ENCODE results near the gene KCND3.

The KCND3 gene

GRCh38 chr1:111992476-111992875, 3.0 kb upstream of the KCND3 start:
- H3K4me2 ChIP-seq (ENCODE audit: low read length) = no peak overlapping the region
- 0 out of 2 replicates have a peak, but pooled peaks cover 3% of the 10 kb centered on the region for H3K27me3 ChIP-seq (ENCODE audit: insufficient read depth, low read length)

GRCh38 chr1:111990878-111991718, 1.6 kb upstream of the KCND3 start:
- H3K27ac ChIP-seq (ENCODE audit: low read depth, low read length, poor library complexity, severe bottlenecking) = no peak overlapping the region
- H3K4me3 ChIP-seq (ENCODE audit: low read depth, low read length, poor library complexity, severe bottlenecking) = no peak overlapping the region
- no peak overlapping the region for H3K9ac ChIP-seq (ENCODE audit: low read length)
- no peaks in the 10 kb centered on the region for H3K36me3 ChIP-seq (ENCODE audit: insufficient read depth, low read length)
- no peaks in the 10 kb centered on the region for H3K9me3 ChIP-seq (ENCODE audit: low read length)
- no peaks in the 10 kb centered on the region for H3F3A ChIP-seq (ENCODE audit: insufficient read depth, low read length)
- H3K79me2 ChIP-seq (ENCODE audit: insufficient read depth, low read length) = no peaks in the 10 kb centered on the region
- TF ChIP-seq EZH2 (IDR thresholded peaks at IDR 0.05; ENCODE audit: borderline replicate concordance, low read length) (no peak), CTCF (IDR thresholded peaks at IDR 0.05; ENCODE audit: low read length) (no peak)
- no peak overlapping the region for H3K4me2 ChIP-seq (ENCODE audit: low read length)
- H3K27me3 ChIP-seq (ENCODE audit: insufficient read depth, low read length) = 0 out of 2 replicates have a peak, but pooled peaks cover 3% of the 10 kb centered on the region
- H4K20me1 ChIP-seq (ENCODE audit: insufficient read depth, low read length) = no peaks in the 10 kb centered on the region
- H3K9me2 ChIP-seq (ENCODE audit: low read depth, low read length) = no peaks in the 10 kb centered on the region
- H2AFZ ChIP-seq (ENCODE audit: low read length) = no peak overlapping the region
- H3K4me1 ChIP-seq (ENCODE audit: insufficient read depth, low read length, severe bottlenecking) = no peaks in the 10 kb centered on the region

More at GRCh38 chr1:111992476-111992875, 3.0 kb upstream of the KCND3 start:
- Histone ChIP-seq H3K4me1 (ENCODE audit: insufficient read depth, low read length, severe bottlenecking) (no peaks in the 10 kb centered on the region), H3K36me3 (ENCODE audit: insufficient read depth, low read length) (no peaks in the 10 kb centered on the region), H3K79me2 (ENCODE audit: insufficient read depth, low read length) (no peaks in the 10 kb centered on the region), H4K20me1 (ENCODE audit: insufficient read depth, low read length) (no peaks in the 10 kb centered on the region), H2AFZ (ENCODE audit: low read length) (no peak overlapping the region), H3K4me3 (ENCODE audit: low read depth, low read length, poor library complexity, severe bottlenecking) (no peak overlapping the region), H3F3A (ENCODE audit: insufficient read depth, low read length) (no peaks in the 10 kb centered on the region), H3K9me3 (ENCODE audit: low read length) (no peaks in the 10 kb centered on the region), H3K9me2 (ENCODE audit: low read depth, low read length) (no peaks in the 10 kb centered on the region), H3K27ac (ENCODE audit: low read depth, low read length, poor library complexity, severe bottlenecking) (no peak overlapping the region), H3K9ac (ENCODE audit: low read length) (no peak overlapping the region)
- TF ChIP-seq EZH2 (IDR thresholded peaks at IDR 0.05; ENCODE audit: borderline replicate concordance, low read length) (no peak), CTCF (IDR thresholded peaks at IDR 0.05; ENCODE audit: low read length) (no peak)

GRCh38 chr1:111990026-111990877, 784 bp upstream of the KCND3 start:
- Histone ChIP-seq H3K4me3 (ENCODE audit: low read depth, low read length, poor library complexity, severe bottlenecking) (no peak overlapping the region), H3K4me2 (ENCODE audit: low read length) (no peak overlapping the region), H3K27ac (ENCODE audit: low read depth, low read length, poor library complexity, severe bottlenecking) (no peak overlapping the region), H3K9me2 (ENCODE audit: low read depth, low read length) (no peaks in the 10 kb centered on the region), H3K36me3 (ENCODE audit: insufficient read depth, low read length) (no peaks in the 10 kb centered on the region), H3K9ac (ENCODE audit: low read length) (no peak overlapping the region), H3F3A (ENCODE audit: insufficient read depth, low read length) (no peaks in the 10 kb centered on the region), H4K20me1 (ENCODE audit: insufficient read depth, low read length) (no peaks in the 10 kb centered on the region), H3K27me3 (ENCODE audit: insufficient read depth, low read length) (0 out of 2 replicates have a peak, but pooled peaks cover 3% of the 10 kb centered on the region), H2AFZ (ENCODE audit: low read length) (no peak overlapping the region), H3K9me3 (ENCODE audit: low read length) (no peaks in the 10 kb centered on the region), H3K4me1 (ENCODE audit: insufficient read depth, low read length, severe bottlenecking) (no peaks in the 10 kb centered on the region), H3K79me2 (ENCODE audit: insufficient read depth, low read length) (no peaks in the 10 kb centered on the region)
- TF ChIP-seq CTCF (IDR thresholded peaks at IDR 0.05; ENCODE audit: low read length) (no peak), EZH2 (IDR thresholded peaks at IDR 0.05; ENCODE audit: borderline replicate concordance, low read length) (no peak)
